Mesenchymal stem cell (in vitro differentiated cells and primary cell): ENCODE results near the gene CUX1.

ENCODE experiments used
- DNase-seq: peaks from one replicate; pipeline ENCODE4 v3.0.0-alpha.2; 2013
- H2AFZ ChIP-seq: one replicate; pipeline ENCODE4 v1.6.1; 2013; ENCODE audit warnings: low read depth, mild to moderate bottlenecking, control low read depth, inconsistent platforms, low read length, moderate library complexity
- H2AK5ac ChIP-seq: 2 replicates; pipeline ENCODE4 v1.6.1; 2013; ENCODE audit warnings: low read length, moderate library complexity, mild to moderate bottlenecking, inconsistent platforms; ENCODE audit not compliant: severe bottlenecking
- H2BK120ac ChIP-seq: one replicate; pipeline ENCODE4 v1.6.1; 2013; ENCODE audit warnings: low read depth, mild to moderate bottlenecking, inconsistent platforms, low read length, moderate library complexity
- H2BK12ac ChIP-seq, 2 experiments: one replicate each; pipeline ENCODE4 v1.6.1; 2013; ENCODE audit warnings: inconsistent platforms in 2 of 2, low read length in 2 of 2, mild to moderate bottlenecking in 2 of 2, moderate library complexity in 2 of 2, control low read depth in 1 of 2
- H2BK15ac ChIP-seq: one replicate; pipeline ENCODE4 v1.6.1; 2013; ENCODE audit warnings: mild to moderate bottlenecking, low read depth, inconsistent platforms; ENCODE audit not compliant: poor library complexity, severe bottlenecking
- H2BK5ac ChIP-seq: 2 replicates; pipeline ENCODE4 v1.6.1; 2013; ENCODE audit warnings: low read depth, mild to moderate bottlenecking, low read length, control low read depth, inconsistent platforms; ENCODE audit not compliant: poor library complexity, severe bottlenecking
- H3K14ac ChIP-seq, 2 experiments: one replicate each; pipeline ENCODE4 v1.6.1; 2013; ENCODE audit warnings: inconsistent platforms in 2 of 2, low read length in 2 of 2, control low read depth in 1 of 2, mild to moderate bottlenecking in 1 of 2, moderate library complexity in 1 of 2
- H3K18ac ChIP-seq, 2 experiments: one replicate each; pipeline ENCODE4 v1.6.1; 2013; ENCODE audit warnings: inconsistent platforms in 2 of 2, low read length in 2 of 2, control low read depth in 1 of 2, low read depth in 1 of 2, mild to moderate bottlenecking in 1 of 2
- H3K23ac ChIP-seq, 2 experiments: one replicate each; pipeline ENCODE4 v1.6.1; 2013; ENCODE audit warnings: inconsistent platforms in 2 of 2, low read length in 2 of 2, mild to moderate bottlenecking in 2 of 2, moderate library complexity in 2 of 2, control low read depth in 1 of 2
- H3K27ac ChIP-seq: 2 replicates; pipeline ENCODE4 v1.5.1; 2013; ENCODE audit warnings: mild to moderate bottlenecking, moderate library complexity, low read length, control low read depth, inconsistent platforms; ENCODE audit not compliant: poor library complexity, severe bottlenecking
- H3K27me3 ChIP-seq, 2 experiments: 2 replicates each; pipeline versions ENCODE4 v1.6.1 to v1.7.0; 2013; ENCODE audit warnings: low read length in 2 of 2, mild to moderate bottlenecking in 2 of 2, moderate library complexity in 2 of 2, control low read depth in 1 of 2, inconsistent platforms in 1 of 2; ENCODE audit not compliant: control insufficient read depth in 1 of 2, insufficient read depth in 1 of 2
- H3K36me3 ChIP-seq, 2 experiments: 2 replicates each; pipeline versions ENCODE4 v1.6.1 to v1.7.0; 2013; ENCODE audit warnings: low read length in 2 of 2, control low read depth in 1 of 2, inconsistent platforms in 1 of 2, low read depth in 1 of 2, mild to moderate bottlenecking in 1 of 2; ENCODE audit not compliant: insufficient read depth in 2 of 2, control insufficient read depth in 1 of 2
- H3K4ac ChIP-seq, 2 experiments: one replicate each; pipeline ENCODE4 v1.6.1; 2013; ENCODE audit warnings: inconsistent platforms in 2 of 2, low read length in 2 of 2, mild to moderate bottlenecking in 2 of 2, moderate library complexity in 2 of 2, control low read depth in 1 of 2, low read depth in 1 of 2
- H3K4me1 ChIP-seq: 2 replicates; pipeline ENCODE4 v1.6.1; 2013; ENCODE audit warnings: low read depth, low read length, control low read depth; ENCODE audit not compliant: control insufficient read depth, insufficient read depth
- H3K4me2 ChIP-seq: 2 replicates; pipeline ENCODE4 v1.6.1; 2013; ENCODE audit warnings: low read length, mild to moderate bottlenecking, inconsistent platforms; ENCODE audit not compliant: poor library complexity, severe bottlenecking
- H3K4me3 ChIP-seq, 2 experiments: 2 replicates each; pipeline versions ENCODE4 v1.5.1 to v1.7.0; 2013; ENCODE audit warnings: low read length in 2 of 2, mild to moderate bottlenecking in 2 of 2, control low read depth in 1 of 2, low read depth in 1 of 2; ENCODE audit not compliant: insufficient read depth in 1 of 2
- H3K79me1 ChIP-seq: replicated peaks from 2 replicates; pipeline ENCODE4 v1.6.1; 2013; ENCODE audit warnings: mild to moderate bottlenecking, control low read depth, low read length, inconsistent platforms; ENCODE audit not compliant: poor library complexity, severe bottlenecking
- H3K9ac ChIP-seq: 2 replicates; pipeline ENCODE4 v1.7.0; 2013; ENCODE audit warnings: mild to moderate bottlenecking, low read length, moderate library complexity
- H3K9me3 ChIP-seq: 2 replicates; pipeline ENCODE4 v1.7.0; 2013; ENCODE audit warnings: mild to moderate bottlenecking, low read length; ENCODE audit not compliant: control insufficient read depth
- H4K8ac ChIP-seq: one replicate; pipeline ENCODE4 v1.6.1; 2013; ENCODE audit warnings: inconsistent platforms, mild to moderate bottlenecking, low read length, moderate library complexity
- H4K91ac ChIP-seq: one replicate; pipeline ENCODE4 v1.6.1; 2013; ENCODE audit warnings: mild to moderate bottlenecking, low read length, inconsistent platforms
- WGBS: methylation state at CpG from one replicate; pipeline ENCODE4 v1.1.7; 2013; ENCODE audit warnings: mixed read lengths; 5-methylcytosine and 5-hydroxymethylcytosine counted together

The CUX1 gene

GRCh38 chr7:101983147-101983811 is 165.9 kb downstream of the CUX1 start:
- Histone ChIP-seq H3K9ac (no peak overlapping the region), H3K14ac (no peak overlapping the region), H3K23ac (no peak overlapping the region), H3K4me1 (peaks cover 3% of the 10 kb centered on the region), H3K9me3 (no peaks in the 10 kb centered on the region), H3K4ac (no peak overlapping the region), H2AFZ (no peak overlapping the region), H4K91ac (no peak overlapping the region), H4K8ac (no peak overlapping the region), H2BK5ac (no peak overlapping the region), H3K4me3 (no peak overlapping the region), H2BK120ac (no peak overlapping the region), H2AK5ac (no peak overlapping the region), H3K27me3 (no peaks in the 10 kb centered on the region), H2BK12ac (no peak overlapping the region), H3K4me2 (no peak overlapping the region), H3K36me3 (peaks cover 0 to 8% of the 10 kb centered on the region in 2 experiments), H3K18ac (no peak overlapping the region), H3K79me1 (peaks cover 42% of the 10 kb centered on the region), H2BK15ac (no peak overlapping the region), H3K27ac (no peak overlapping the region)
- DNase-seq, result no peak
- 97% methylated on average over 3 of the region's 4 CpGs for WGBS

GRCh38 chr7:101984133-101984879 is 166.9 kb downstream of the CUX1 start:
- no peak overlapping the region for H3K14ac ChIP-seq
- no peak overlapping the region for H2AFZ ChIP-seq
- H3K18ac ChIP-seq, result no peak overlapping the region
- H4K91ac ChIP-seq, result no peak overlapping the region
- H3K36me3 ChIP-seq, result peaks cover 0 to 7% of the 10 kb centered on the region in 2 experiments
- no peak for DNase-seq
- no peak overlapping the region for H3K9ac ChIP-seq
- H3K27ac ChIP-seq, result no peak overlapping the region
- H2BK15ac ChIP-seq, result no peak overlapping the region
- no peak overlapping the region for H3K4me2 ChIP-seq
- no peaks in the 10 kb centered on the region for H3K27me3 ChIP-seq
- H3K79me1 ChIP-seq, result peaks cover 38% of the 10 kb centered on the region
- no peak overlapping the region for H2BK120ac ChIP-seq
- peaks cover 6% of the 10 kb centered on the region for H3K4me1 ChIP-seq
- no peak overlapping the region for H3K4ac ChIP-seq
- H2BK12ac ChIP-seq, result no peak overlapping the region
- WGBS, result 94% methylated on average over 14 of the region's 18 CpGs
- H2BK5ac ChIP-seq, result no peak overlapping the region
- no peak overlapping the region for H3K4me3 ChIP-seq
- H4K8ac ChIP-seq, result no peak overlapping the region
- no peak overlapping the region for H3K23ac ChIP-seq
- no peaks in the 10 kb centered on the region for H3K9me3 ChIP-seq
- H2AK5ac ChIP-seq, result no peak overlapping the region

- Histone ChIP-seq H3K27me3 (no peaks in the 10 kb centered on the region), H3K18ac (no peak overlapping the region), H3K27ac (no peak overlapping the region), H2BK120ac (no peak overlapping the region), H4K91ac (no peak overlapping the region), H4K8ac (no peak overlapping the region), H3K4me3 (no peak overlapping the region), H2BK12ac (no peak overlapping the region), H2BK5ac (no peak overlapping the region), H3K79me1 (peaks cover 42% of the 10 kb centered on the region), H3K36me3 (peaks cover 0 to 13% of the 10 kb centered on the region in 2 experiments), H3K9me3 (no peaks in the 10 kb centered on the region), H3K4me2 (no peak overlapping the region), H2BK15ac (no peak overlapping the region), H3K14ac (peak overlapping the region in 1 of 2 experiments; percentile 69), H3K4ac (no peak overlapping the region), H3K9ac (no peak overlapping the region), H2AK5ac (no peak overlapping the region), H3K4me1 (peaks cover 6% of the 10 kb centered on the region), H3K23ac (no peak overlapping the region), H2AFZ (no peak overlapping the region)
- WGBS, result 80% methylated on average over 14 of the region's 14 CpGs
- no peak for DNase-seq
Observed at GRCh38 chr7:101985057-101985902, 167.9 kb downstream of the CUX1 start.
